Subcutaneous adipose tissue (tissue), 4 donors: Measurements from ENCODE around the gene AKT2. TPM values are rescaled to one million over a fixed set of nuclear protein-coding genes. Genes with fewer than 3 reads are reported as not detected.

ENCODE experiments used
- total RNA-seq, 4 donors: library from RNA; depleted of rRNA; stranded (reverse); fragments of >200 nt; gene quantifications; one replicate each; pipeline ENCODE4 v1.1.0, GENCODE V29; 2016
- TF ChIP-seq, protein P1 (sequence below): fragments of 450-650 bp; IDR thresholded peaks from one replicate; pipeline ENCODE4 v1.5.1; 2016; ENCODE audit warnings: low read depth, mild to moderate bottlenecking, control low read depth, antibody characterized with exemption, moderate library complexity

AKT2 gene
- total RNA-seq, 4 donors from 2014 or later, result 81.7 to 175 (median 93.9) TPM

DNA sequence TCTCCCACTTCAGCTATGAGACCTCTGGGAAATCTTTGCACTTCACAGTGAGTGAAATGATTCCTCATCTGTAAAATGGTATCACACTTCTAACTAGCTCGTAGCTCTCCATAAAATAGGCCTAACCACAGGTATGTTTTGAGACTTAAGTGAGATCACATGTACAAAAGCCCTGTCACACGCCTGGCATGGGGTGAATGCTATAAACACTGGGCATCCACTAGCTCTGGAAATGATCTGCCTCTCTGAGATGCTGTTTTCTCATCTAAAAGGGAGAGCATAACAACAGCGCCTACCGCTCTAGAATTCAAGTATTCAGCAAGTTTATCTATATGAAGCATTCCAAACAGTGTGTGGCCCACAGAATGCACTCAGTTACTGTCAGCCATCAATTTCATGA, 2.2 kb downstream of the AKT2 start:
- TF ChIP-seq, protein P1, sequence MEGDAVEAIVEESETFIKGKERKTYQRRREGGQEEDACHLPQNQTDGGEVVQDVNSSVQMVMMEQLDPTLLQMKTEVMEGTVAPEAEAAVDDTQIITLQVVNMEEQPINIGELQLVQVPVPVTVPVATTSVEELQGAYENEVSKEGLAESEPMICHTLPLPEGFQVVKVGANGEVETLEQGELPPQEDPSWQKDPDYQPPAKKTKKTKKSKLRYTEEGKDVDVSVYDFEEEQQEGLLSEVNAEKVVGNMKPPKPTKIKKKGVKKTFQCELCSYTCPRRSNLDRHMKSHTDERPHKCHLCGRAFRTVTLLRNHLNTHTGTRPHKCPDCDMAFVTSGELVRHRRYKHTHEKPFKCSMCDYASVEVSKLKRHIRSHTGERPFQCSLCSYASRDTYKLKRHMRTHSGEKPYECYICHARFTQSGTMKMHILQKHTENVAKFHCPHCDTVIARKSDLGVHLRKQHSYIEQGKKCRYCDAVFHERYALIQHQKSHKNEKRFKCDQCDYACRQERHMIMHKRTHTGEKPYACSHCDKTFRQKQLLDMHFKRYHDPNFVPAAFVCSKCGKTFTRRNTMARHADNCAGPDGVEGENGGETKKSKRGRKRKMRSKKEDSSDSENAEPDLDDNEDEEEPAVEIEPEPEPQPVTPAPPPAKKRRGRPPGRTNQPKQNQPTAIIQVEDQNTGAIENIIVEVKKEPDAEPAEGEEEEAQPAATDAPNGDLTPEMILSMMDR, result no peak

DNA sequence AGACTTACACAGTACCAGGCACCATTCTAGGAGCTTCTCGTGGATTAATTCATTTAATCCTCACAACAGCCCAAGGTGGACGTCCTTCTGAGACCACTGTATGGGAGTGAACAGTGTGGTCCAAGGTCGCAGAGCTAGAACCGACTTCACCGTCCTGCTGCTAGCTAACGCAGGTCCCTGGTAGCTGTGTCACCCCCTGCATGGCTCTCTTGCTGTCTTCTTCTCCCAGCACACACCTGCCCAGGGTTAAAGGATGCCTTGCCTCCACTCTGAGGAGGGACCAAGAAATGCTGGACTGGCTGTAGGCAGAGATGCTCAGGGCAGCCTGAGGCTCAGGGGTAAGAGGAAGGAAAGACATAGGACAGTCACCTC, 3.0 kb downstream of the AKT2 start:
- TF ChIP-seq, protein P1, result no peak

DNA sequence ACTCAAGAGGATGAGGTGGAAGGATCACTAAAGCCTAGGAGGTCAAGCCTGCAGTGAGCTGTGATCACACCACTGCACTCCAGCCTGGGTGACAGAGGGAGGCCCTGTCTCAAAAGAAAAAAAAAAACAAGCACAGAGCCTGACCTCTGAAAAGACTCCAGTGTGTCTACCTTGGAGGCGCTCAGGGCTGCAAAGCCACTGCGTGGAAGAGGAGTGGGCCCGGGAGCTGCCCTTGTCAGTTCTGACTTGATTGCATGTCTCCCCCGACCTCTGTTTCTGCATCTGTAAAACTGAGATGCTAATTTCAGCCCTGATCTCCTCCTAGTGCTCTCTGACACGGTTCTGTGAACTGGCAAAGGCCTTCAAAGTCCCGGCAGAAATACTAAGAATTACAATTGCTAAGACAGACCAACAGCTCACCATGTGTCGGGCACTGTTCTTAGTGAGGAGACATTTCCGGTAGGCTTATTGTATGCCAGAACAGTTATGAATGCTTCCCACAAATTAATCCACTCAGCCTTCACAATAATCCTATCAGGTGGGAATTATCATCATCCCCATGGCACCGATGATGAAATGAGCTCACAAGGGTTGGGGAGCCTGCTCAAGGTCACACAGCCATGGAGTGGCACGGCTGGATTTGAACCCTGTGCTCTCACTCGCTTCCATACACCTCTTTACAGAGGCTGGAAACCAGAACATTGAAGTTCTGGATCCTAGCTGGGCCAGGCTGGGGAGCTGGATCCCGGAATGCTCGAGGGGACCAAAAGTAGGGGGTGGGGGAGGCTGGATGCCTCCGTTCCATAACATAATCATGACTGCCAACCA, 3.5 kb downstream of the AKT2 start:
- TF ChIP-seq, protein P1, result no peak

DNA sequence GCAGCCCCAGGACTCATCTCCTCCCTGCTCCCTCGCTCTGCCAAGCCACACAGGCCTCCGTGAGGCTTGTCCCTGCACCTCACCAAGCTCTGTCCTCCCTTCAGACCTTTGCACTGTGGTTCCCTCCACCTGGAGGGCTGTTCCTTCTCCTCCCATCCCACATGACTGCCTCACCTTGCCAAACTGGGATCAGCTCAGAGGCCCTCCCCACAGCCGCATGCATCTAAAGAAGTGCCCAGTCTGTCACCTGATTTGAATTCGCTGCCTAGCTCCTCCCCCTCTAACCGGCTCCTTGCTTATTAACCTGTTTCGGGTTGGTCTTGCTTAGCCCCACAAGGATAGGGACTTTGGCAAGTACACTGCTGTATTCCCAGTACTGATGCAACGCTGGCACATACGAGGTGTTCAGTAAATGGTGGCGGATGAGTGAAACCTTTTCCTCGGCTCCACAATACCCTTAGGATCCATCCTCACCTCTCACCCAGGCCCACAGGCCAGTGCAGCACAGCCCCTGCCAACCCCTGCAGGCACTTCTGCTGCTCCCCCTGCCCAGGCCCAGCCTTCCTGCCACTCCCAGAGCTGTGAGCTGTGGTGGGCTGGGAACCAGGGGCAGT, 4.4 kb downstream of the AKT2 start:
- TF ChIP-seq, protein P1, result no peak

DNA sequence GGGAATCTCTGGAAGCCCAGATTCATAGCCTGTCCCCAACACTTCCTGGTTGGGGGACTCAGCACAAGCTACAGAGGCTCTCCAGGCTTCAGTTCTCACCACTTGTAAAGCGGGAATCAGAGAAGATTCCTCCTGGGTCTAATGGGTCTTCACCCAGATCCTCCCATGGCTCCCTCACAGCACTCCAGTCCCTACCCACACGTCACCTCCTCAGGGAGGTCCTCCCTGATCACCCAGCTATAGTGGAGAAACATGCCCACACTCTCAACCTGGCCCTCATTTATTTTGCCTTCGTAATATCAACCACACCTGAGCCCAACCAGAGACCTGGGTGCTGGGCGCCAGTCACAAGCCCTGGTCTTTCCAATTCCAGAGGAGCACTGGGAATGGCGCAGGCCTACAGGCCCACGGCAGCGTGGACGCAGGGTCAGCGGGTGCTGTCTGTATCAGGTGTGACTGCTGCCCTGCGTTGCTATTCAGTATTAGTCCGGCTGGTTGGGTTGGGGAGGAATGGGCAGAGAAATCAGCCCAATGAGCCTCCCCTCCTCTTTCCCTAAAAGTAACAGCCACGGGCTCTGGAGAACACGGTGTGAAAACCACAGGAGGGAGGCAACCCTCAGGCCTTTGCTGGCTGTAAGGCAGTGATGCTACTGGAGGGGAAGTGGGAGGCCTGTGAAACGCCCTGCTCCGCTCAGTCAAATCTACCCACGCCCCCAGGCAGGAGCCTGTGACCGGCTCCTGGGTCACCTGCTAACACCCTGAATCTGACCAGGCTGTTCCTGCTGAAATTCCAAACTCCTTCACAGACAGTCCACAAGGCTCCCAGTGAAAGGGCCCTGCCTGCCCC, 5.2 kb downstream of the AKT2 start:
- TF ChIP-seq, protein P1, result no peak

DNA sequence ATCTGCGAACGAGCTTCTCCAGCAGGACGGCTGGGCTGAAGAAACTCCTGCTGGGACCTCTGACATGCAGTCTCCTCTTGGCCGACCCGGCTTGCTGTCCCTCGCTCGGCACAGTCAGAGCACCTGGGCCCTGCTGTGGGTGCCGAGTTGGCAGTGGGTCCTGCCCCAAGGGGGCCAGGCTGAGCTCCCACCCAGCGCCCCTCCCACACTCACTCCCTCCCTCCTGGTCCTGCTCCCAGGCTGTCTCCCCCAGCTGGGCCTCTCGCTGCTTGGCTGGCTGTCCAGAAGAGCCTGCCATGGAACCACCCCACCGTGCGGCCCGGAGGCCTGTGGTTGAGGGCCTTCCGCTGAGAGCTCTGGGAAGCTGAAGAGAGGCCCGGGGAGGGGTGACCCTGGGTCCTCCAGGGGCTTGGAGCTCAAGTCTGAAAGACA, 6.0 kb downstream of the AKT2 start:
- TF ChIP-seq, protein P1, result no peak
